ENCODE data around the gene TRIAP1.

DNA sequence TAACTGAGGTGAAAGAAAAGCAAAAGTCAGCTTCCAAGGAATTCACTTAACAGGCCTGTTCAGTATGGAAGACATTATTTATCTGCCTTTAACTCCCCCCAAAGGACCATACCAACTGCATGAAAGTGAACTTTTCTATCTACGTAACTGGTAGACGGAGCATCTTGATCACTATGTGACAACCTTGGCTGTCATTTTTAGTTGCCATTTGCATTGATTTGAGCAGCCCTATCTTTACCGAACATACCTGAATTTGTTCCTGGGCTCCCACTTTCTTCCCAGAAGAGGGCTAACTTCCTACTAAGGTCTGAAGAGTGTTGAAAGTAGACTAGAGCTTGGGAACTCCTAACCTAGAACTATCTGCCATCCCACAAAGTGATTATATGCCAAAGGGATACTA is 14.0 kb upstream of the TRIAP1 start:
- TF ChIP-seq, protein P1, sequence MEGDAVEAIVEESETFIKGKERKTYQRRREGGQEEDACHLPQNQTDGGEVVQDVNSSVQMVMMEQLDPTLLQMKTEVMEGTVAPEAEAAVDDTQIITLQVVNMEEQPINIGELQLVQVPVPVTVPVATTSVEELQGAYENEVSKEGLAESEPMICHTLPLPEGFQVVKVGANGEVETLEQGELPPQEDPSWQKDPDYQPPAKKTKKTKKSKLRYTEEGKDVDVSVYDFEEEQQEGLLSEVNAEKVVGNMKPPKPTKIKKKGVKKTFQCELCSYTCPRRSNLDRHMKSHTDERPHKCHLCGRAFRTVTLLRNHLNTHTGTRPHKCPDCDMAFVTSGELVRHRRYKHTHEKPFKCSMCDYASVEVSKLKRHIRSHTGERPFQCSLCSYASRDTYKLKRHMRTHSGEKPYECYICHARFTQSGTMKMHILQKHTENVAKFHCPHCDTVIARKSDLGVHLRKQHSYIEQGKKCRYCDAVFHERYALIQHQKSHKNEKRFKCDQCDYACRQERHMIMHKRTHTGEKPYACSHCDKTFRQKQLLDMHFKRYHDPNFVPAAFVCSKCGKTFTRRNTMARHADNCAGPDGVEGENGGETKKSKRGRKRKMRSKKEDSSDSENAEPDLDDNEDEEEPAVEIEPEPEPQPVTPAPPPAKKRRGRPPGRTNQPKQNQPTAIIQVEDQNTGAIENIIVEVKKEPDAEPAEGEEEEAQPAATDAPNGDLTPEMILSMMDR (IDR thresholded peaks at IDR 0.05; ENCODE audit: poor library complexity) = no peak
- TF ChIP-seq EZH2 (IDR thresholded peaks at IDR 0.05; ENCODE audit: borderline replicate concordance) = no peak
- no peak for TF ChIP-seq EZH2phosphoT487 (IDR thresholded peaks at IDR 0.05; ENCODE audit: low read depth, severe bottlenecking, unreplicated experiment)
